H1 (cell line): ENCODE data around the gene SECISBP2L. TPM values are rescaled to one million over a fixed set of nuclear protein-coding genes. Genes with fewer than 3 reads are reported as not detected.

Source experiments
- CEBPB ChIP-seq: IDR thresholded peaks from 2 replicates; pipeline ENCODE4 v1.6.1; 2012; ENCODE audit warnings: low read depth, low read length
- CHD7 ChIP-seq: fragments of 300-600 bp; sonication (generic); IDR thresholded peaks from 2 replicates; pipeline ENCODE4 v1.7.1; 2012; ENCODE audit warnings: low read length, moderate library complexity, mild to moderate bottlenecking, inconsistent platforms; ENCODE audit not compliant: insufficient replicate concordance
- HDAC6 ChIP-seq: IDR thresholded peaks from one replicate; pipeline ENCODE4 v1.7.1; 2012; ENCODE audit warnings: low read depth, mild to moderate bottlenecking, inconsistent platforms, low read length, moderate library complexity
- SP1 ChIP-seq: IDR thresholded peaks from 2 replicates; pipeline ENCODE4 v1.6.1; 2011; ENCODE audit warnings: low read depth, low read length
- ZNF274 ChIP-seq: IDR thresholded peaks from 2 replicates; pipeline ENCODE4 v1.7.0; 2012; ENCODE audit warnings: low read length, borderline replicate concordance; ENCODE audit errors: extremely low read depth
- polyA plus RNA-seq, 7 experiments: library from polyadenylated mRNA; depleted of rRNA in 3 of 7; stranded (reverse) in 5 of 7; unstranded in 2 of 7; fragments of >200 nt in 5 of 7; fragments of 200-250 nt in 2 of 7; gene quantifications; 1 replicate in 5 of 7; 2 replicates in 1 of 7; 4 replicates in 1 of 7; pipeline versions ENCODE4 v1.2.1 to v1.2.3, GENCODE V29; 2011 to 2013; ENCODE audit warnings: missing spikeins in 2 of 7, mixed read lengths in 2 of 7
- total RNA-seq: library from RNA; stranded (reverse); fragmentation: NEBNext Ultra II Directional; extraction: Animal tissue kit (Norgen Biotek cat#: 25700); gene quantifications from 2 replicates; pipeline ENCODE4 v1.2.1, GENCODE V29; 2021

Gene SECISBP2L
- total and polyA plus RNA-seq, 2 of the 8 experiments (the other 6 are each of a cell fraction or from before 2014, with no cell fraction given) = 7.6 to 22.8 TPM

- no peak for TF ChIP-seq CHD7
- no peak for TF ChIP-seq HDAC6
- TF ChIP-seq SP1 = no peak
- TF ChIP-seq CEBPB = no peak
- no peak for TF ChIP-seq ZNF274
Observed at GRCh38 chr15:48981941-48982340, 64.3 kb downstream of the SECISBP2L start (continued).
